NK-92 treated with Interleukin-12 subunit alpha and Interleukin-12 subunit beta, amount 100 ng/mL, for 24 hours (cell line): ENCODE data around the gene TXNL4A.

Experiments
- DNase-seq: peaks from one replicate; lab custom pipeline; 2025; lab: John Stamatoyannopoulos, UW

Gene TXNL4A

DNA sequence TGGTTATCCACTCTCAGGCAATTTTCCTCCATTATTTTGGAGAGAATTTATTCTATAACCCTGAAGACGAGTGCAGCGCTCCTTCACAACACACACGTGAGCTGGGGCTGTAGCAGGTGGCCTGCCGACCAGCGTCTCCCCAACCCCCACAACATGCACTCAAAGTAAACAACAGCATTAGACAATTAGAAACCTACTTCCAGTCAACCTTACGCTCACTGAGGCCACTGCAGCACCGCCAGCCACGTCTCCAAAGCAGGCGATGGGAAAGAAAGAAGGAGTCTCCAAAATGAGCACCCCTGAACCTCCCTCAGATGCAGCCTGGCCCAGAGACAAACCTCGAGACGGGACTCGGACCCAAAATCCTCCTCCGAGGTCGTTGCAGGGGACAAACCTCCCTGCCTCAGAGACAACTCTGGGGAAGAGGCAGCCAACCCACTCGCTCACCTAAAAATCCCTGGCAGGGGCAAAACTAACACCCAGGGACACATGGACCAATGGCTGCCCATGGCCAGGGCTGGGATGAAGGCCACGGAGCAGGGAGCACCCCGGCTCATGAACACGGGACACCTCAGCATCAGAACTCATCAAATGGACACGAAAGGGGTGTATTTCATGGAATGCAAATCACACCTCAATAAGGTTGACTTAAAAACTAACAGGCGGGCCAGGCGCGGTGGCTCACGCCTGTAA, 39.5 kb downstream of the TXNL4A start:
- DNase-seq, result no peak

DNA sequence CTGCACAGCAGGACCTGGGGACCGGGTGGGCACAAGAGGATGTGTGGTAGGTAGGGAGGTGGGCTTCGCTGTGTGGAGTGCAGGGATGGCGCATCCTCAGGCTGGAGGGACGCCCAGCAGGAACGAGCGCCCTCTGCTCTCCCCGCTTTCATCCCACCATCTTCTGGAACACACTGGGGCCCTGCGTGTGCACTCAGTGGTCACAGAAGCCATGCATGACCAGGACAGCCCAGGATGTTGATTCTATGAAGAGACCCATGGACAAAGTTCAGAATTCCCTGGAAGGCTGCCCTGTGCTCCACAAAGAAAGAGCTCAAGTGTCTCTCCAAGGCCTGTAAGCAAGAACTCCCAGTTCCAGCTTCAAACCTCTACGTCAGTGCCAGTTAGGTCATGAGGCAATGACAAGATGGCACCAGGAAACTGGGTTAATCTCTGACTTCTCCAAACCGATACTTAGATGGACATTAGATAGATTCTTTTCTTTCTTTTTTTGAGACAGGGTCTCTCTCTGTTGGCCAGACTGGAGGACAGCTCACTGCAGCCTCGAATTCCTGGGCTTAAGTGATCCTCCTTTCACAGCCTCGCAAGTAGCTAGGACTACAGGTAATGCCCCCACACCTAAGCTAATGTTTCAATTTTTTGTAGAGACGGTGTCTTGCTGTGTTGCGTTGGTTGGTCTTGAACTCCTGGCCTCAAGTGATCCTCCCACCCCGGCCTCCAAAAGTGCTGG, 40.3 kb downstream of the TXNL4A start:
- DNase-seq, result no peak

DNA sequence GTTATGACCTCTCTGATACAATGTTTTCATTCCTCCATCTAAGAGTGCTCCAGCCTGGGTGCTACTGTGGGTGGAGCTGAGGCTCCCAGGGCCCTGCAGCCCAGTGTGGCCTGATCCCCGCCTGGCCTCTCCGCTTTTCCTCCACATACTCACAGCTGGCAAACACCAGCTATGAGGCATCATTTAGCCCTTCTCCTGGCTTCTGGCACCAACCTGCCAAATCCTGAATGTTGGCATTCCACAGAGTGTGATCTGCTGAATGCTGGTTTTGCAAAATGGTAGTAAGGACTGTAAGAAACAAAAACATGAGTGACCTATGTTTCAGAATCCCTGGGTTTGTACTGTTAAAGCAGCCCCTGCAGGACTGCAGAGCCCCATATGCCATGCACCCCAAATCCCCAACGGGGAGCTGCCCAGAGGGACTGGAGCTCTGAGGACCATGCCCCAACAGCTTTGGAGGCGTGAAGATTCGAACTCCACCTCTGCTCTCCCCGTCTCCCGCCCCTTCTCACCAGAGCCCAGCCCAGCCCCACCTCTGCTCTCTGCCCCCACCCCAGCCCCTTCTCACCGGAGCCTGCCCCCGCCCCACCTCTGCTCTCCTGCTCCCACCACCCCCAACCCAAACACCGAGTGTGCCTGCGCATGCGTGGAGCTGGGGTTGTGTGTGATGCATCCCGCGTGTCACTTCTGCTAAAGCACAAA, 41.2 kb downstream of the TXNL4A start:
- no peak for DNase-seq

DNA sequence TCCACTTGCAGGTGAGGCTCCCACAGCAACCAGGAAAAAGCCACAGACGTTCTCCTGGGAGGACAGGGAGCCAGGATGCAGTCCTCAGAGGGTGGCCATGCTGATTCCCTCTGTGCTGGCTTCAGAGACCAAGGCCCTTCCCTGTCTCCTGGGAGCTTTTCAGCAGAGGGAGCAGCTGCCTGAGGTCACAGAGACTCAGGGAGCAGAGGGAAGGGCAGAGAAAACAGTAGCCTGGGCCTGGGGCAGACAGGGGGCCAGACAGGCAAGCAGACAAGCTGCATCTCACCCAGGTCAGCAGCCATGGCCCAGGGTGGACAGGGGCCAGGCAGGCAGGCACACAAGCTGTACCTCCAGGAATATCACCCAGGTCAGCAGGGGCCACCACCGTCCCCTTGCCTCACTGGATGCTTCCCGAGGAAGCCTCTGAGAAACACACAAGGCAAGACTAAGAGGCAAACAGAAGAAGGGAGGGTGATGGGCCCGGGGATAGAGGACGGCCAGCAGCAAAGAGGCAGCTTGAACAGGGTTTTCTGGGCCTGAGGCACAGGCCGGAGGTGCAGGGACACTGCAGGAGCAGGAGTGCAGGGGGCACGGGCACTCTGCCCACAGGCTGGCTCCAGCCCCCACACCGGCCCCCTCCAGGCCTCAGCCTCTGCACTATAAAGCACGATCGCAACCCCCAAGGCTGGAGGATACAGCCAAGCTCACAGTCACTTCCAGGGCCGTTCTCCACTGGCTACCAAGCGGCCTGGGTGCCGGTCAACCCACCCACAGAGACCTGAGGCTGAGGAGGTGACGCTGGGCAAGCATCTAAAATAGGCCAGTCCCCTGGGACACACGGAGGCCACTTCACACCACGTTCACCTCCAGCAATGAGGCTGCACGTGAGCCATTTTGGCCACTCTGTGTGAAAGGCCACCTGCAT, 43.0 kb downstream of the TXNL4A start:
- no peak for DNase-seq

DNA sequence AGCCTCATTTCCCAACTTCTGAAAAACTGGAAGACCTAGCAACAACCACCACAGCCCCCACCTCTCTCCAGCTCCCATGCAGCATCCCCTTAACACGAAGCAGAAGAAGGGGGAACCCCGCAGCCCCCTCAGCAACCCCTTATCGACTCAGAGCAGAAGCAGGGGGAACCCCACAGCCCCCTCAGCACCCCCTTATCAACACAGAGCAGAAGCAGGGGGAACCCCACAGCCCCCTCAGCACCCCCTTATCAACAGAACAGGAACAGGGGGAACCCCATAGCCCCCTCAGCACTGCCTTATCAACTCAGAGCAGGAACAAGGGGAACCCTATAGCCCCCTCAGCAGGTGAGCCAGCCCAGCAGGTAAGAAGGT, 43.6 kb downstream of the TXNL4A start:
- no peak for DNase-seq

DNA sequence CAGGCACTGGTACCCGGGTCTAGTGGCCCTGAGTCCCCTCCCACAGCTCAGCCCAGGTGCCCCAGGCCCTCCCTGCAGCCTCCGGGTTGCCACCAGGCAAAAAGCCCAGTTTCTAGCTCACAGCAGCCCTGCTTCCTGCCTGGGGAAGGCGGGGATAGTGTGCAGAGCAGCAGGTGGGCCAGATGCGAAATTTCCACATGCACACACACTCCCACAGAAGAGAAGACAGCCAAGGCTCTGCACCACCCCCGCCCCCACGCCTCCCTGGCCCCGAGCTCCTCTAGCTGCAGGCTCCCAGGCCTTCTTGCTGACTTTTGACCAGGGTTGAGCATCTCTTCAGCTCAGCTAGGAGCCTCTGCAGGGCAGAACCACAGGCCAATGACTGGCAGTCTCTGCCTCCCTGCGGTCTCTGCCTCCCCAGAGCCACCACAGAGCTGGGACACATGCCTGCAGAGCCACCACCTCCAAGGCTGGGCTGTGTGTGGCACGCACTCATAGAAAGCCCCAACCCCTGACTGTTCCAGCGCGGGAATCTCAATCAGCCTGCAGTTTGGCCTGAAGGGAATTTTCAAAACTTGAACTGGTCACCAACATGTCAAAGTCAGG, 44.1 kb downstream of the TXNL4A start:
- no peak for DNase-seq

DNA sequence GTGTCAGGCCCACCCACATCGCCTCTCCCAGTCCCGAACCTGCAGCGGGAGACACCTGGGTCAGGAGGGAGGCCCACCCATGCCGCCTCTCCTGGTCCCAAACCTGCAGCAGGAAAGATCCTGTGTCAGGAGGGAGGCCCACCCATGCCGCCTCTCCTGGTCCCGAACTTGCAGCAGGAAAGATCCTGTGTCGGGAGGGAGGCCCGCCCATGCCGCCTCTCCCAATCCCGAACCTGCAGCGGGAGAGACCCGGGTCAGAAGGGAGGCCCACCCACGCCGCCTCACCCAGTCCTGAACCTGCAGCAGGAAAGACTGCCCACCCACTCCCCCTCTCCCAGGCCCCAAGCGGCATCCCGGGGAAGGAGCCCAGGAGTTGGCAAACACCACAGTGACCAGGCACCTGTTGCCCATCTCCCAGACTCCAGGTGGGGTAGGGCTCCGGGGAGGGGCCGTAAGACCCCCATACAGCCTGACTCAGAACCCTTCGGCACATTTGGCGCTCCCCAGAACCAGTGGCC, 44.7 kb downstream of the TXNL4A start:
- DNase-seq, result no peak

DNA sequence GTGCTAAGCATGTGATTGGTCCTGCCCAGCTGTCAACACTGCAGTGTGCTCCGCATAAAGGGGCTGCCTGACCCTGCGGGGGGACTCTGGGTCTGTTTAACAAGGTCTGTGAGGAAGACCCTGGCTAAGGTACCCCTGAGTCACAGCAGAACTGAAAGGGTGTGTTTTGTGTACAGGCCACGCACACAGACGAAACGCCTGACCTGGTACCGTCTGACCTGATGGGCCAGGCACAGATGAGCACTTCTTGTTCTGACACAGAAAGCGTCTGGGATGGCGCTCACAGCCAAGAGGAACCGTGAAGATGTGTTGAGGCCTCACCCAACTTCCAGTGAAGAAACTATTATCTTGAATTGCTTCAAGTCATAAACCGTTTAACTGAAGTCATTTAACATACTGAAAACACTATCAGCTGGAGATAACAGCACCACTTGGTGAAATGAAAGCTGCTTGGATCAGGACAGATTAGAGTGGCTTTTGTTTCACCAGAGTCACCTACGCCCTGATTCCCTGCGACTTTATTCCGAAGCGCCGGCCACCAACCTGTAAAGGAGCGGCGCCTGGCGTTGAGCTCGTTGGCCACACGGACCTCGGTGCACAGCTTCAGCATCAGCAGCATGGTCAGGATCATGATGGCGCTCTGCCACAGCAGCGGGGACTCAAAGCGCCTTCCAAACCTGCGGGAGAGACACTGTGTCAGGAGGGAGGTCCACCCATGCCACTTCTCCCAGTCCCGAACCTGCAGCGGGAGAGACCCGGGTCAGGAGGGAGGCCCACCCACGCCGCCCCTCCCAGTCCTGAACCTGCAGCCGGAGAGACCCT, 45.4 kb downstream of the TXNL4A start:
- DNase-seq, result no peak

DNA sequence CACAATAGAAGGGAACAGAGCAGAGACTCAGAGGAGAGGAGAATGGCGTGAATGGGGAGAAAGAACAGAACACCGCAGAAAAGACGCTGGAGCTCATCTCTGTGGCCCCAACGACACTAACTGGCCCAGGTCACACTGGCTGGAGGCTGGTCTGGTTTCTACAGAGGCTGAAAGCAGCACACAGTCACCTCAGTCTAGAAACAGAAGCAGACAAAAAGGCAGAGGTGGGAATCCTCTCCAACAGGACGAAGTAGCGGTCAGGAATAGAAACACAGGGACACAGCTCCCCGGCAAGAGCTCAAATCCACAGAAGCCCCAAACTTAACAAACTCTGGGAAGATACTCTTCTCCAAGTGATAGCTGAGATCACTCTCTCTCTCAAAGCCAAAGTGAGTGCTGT, 46.2 kb downstream of the TXNL4A start:
- DNase-seq, result no peak

DNA sequence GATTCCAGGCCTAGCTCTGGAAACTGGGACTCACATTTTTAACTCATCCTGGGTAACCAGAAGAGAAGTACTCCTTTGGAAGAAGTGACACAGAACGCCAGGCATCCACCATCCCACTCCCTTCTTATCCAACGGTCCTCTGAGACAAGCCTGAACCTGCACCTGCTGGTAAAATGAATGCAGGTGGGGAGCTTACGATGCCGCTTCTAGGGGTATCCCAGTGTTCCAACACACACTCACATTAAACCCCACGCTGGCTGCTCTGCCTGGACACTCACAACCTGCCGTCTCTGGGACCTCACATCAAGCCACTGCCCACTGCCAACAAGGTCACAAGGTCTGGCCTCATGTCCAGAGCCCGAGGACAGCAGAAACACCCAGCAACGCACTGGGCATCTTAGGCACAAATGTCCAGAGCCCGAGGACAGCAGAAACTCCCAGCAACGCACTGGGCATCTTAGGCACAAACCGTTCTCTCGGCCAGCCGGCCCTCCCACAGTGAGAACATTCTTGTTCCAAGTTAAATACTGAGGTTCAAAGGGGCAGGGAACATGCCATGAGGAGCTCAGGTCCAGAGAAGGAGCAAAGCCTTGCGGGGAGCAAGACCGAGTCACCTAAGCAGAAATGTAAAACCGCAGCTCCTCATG, 46.8 kb downstream of the TXNL4A start:
- no peak for DNase-seq

DNA sequence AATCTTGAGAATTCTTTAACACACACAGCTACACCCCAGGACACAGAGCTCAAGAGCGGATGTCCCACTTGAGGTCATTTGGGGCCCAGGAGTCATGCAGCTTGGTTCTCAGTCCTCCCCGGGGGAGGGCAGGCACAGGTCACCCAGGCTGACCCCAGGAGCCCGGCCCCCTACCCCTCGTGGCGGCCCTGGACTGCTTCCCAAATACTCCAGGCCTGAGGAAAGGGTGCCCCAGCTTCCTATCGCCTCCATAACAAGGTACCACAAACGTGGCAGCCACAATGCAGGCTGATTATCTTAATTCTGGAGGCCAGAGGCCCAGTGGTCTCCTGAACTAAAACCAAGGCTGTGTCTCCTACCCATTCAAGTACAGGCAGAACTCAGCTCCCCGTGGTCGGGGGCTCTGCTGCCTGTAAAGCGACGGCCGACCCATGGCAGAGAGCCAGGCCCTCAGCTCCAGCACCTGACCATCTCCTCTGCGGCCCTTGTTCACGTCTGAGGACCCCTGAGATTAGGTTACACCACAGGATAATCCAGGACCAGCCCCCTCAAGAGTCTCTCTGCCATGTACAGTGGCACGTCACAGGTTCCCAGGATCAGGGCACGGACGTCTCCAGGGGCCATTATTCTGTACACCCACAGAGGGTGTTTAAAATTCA, 47.4 kb downstream of the TXNL4A start:
- DNase-seq, result no peak

DNA sequence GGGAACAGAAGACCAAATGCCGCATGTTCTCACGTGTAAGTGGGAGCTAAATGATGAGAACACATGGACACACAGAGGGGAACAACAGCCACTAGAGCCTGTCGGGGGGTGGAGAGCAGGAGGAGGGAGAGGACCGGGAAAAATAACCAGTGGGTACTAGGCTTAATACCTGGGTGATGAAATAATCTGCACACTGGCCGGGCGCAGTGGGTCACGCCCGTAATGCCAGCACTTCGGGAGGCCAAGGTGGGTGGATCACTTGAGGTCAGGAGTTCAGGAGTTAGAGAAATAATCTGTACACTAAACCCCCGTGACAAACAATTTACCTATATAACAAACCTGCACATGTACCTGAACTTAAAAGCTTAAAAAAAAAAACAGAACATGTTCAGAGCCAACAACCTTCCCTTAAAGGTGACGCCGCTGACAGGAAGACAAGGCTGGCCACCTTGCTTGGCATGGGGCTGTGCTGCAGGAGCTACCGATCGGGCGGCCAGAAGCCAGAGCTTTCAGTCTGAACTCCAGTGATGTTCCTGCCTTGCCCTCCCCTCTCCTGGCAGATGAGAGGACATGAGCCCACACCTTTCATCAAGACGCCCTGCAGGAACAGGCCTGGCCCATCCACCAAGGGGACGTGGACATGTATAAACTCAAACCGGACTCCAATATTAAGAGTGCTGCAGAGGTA, 48.1 kb downstream of the TXNL4A start:
- DNase-seq, result no peak

DNA sequence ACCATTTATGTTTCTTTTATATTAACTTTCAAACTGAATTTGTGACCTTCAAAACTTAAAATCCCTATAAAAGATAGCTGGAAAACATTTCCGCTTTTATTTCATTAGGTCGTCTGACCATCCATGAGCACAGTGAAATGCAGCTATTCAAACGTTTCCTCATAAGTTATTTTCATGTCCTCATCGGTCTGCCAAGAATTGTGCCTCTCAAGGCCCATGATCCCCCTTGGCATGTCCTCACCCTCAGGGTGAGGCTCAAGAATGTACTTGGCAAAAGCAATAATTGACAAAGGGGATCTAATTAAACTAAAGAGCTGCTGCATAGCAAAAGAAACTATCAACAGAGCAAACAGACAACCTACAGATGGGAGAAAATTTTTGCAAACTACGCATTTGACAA, 49.3 kb downstream of the TXNL4A start:
- DNase-seq, result no peak

DNA sequence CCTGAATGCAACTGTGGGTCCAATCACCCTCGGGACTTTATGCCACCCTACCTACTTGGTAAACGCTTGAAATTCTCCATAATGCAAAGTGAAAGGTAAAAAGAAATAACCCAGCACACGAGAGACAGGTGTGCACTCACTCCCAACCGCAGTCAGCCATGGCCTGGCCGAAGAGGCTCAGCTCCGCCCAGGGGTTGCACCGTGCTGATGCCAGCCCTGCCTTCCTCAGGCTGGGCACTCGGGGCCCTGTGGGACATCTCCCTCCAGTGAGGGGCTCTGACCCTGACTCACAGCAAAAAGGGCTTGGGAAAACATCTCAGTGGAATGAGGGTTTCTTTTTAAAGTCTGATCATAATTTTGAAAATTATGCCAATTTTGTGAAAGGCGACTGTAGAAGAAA, 50.2 kb downstream of the TXNL4A start:
- DNase-seq, result no peak

DNA sequence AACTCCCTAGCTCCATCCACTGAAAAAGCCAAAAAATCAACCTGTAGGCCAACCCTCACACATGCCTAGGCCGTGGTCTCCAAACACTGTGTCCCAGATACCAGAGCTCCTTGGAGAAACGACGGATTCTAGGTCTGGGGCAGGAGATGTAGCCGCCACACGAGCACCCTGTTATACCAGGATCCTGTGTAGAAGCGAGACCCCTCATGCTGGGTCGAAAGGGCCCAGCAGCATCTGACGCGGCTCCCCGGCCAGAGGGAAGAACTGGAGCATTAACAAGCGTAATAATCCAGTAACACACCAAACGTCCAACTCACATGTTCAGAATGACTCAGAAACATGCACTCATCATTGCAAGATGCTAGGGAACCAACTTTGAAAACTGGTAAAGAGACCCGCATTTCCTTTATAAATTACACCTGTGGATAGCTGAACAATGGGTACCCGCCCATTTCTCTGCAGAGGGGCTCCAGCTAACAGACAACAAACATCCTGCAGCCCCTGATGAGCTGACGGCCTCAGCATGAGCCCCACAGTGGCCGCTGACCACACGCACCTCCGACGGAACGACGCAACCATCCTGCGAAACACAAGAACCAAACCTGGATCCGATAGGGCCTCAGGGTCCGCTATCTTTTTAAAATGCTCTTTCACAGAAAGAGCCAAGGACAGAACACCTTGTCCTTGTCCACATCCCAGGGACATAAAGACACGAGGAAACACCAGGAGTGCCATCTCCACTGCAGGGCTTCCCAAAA, 51.1 kb downstream of the TXNL4A start:
- no peak for DNase-seq

DNA sequence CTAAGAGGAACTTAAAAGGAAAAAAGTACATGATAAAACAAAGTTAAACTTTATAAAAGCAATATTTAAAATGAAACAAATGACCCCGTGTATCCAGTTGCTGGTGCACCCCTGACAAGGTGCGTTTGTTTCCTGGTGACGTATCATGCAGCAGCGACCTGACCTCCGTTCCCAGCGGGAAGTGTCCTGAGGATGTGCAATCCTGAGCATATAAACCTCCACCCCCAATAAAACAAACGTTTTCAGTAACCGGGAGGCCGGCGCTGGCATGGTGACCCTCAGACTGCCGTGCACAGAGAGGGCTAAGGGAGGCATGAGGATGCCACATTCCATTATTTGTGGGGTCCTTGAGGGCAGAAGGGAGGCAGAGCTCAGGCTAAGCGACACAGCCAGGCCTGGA, 51.7 kb downstream of the TXNL4A start:
- DNase-seq, result no peak

DNA sequence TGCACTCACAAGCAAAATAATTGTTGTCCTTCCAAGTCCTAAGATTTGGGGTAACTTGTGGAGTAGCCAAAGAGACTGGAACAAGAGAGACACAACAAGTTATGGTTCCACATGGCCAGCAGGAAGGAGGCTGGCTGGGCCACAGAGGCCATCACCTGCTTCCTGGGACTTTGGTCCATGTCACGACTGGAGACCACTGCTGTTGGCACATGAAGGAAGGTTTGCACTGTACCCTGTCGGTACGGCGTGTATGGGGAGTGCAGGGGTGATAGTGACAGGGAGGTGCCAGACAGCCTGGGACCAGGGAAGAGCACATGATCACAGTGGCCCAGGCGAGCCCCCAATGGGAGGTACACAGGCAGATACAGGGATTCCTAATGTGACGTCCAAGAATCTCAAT, 52.4 kb downstream of the TXNL4A start:
- no peak for DNase-seq

DNA sequence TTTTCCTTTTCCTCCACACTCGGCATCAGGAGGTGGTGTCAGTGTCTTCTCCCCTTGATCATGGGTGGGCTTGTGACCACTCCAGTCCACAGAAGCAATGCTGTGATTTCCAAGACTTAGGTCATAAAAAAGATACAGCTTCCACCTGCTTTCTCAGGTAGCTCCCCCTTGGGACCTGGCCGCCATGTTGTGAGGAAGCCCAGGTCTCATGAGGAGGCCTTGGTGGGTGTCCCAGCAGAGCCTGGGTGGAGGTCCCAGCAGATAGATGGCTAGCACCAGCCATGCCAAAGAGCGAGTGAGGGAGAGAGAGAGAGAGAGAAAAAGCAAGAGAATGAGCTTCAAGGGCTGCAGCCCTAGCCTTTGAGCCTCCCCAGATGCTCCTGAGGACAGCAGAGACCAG, 52.9 kb downstream of the TXNL4A start:
- no peak for DNase-seq
